HCT116 (cell line): ENCODE measurements around the gene C3orf52. TPM values are rescaled to one million over a fixed set of nuclear protein-coding genes. Genes with fewer than 3 reads are reported as not detected.
"Not testable (repeated sequence)": the region's sequence is repeated elsewhere in the genome, so short reads cannot be mapped to it uniquely, and the experiment has no call there.

ENCODE experiments used
- ATAC-seq: fragments of 200-7000 bp; cut with Tn5 transposase; 2 replicates; pipeline ENCODE4 v1.9.1; 2020; ENCODE audit warnings: mild to moderate bottlenecking, moderate library complexity
- BruUV-seq: library from RNA; stranded (reverse); fragments of 400-500 nt; replicated peaks from 2 replicates; lab custom pipeline; 2021; lab: Mats Ljungman, UMichigan
- CTCF ChIA-PET: fragments of 300-600 bp; sonication (Branson Sonifier 250); formaldehyde crosslinking; loops from one replicate; lab custom pipeline; 2021; ENCODE audit warnings: antibody characterized with exemption; lab: Charles Lee
- POLR2A ChIA-PET: fragments of 300-600, 350-600 bp; sonication (Branson Sonifier 250); formaldehyde crosslinking; loops from one replicate; lab custom pipeline; 2021; ENCODE audit warnings: antibody characterized with exemption; lab: Charles Lee
- RAD21 ChIA-PET, 2 experiments: fragments of 300-600 bp; sonication (Branson Sonifier 250); formaldehyde crosslinking; loops; one replicate each; lab custom pipeline; 2023; ENCODE audit warnings: low total read pairs in 2 of 2; ENCODE audit not compliant: uncharacterized antibody in 2 of 2, unreplicated experiment in 2 of 2, low non-redundant PET in 1 of 2; lab: Charles Lee
- DNase-seq: peaks from one replicate; pipeline ENCODE4 v3.0.0-alpha.2; 2010; ENCODE audit warnings: low read depth, low spot score
- H2AFZ ChIP-seq: fragments of 200-600 bp; shearing (Covaris generic), sonication (generic); 2 replicates; pipeline ENCODE4 v1.6.1; 2017; ENCODE audit warnings: low read depth, mixed run types, mixed read lengths, antibody characterized with exemption, low read length; ENCODE audit not compliant: poor library complexity, severe bottlenecking
- H3K27ac ChIP-seq: 2 replicates; pipeline ENCODE4 v1.5.1; 2012; ENCODE audit warnings: low read depth, low read length
- H3K27me3 ChIP-seq: fragments of 200-600 bp; sonication (generic); 2 replicates; pipeline ENCODE4 v1.6.1; 2016; ENCODE audit warnings: mixed run types, low read length, mixed read lengths; ENCODE audit not compliant: insufficient read depth
- H3K36me3 ChIP-seq, 2 experiments: fragments of 200-500 bp in 1 of 2; fragments of 200-600 bp in 1 of 2; sonication (Bioruptor generic) in 1 of 2; sonication (generic) in 1 of 2; 2 replicates each; pipeline versions ENCODE4 v1.5.1 to v1.6.1; 2014 to 2016; ENCODE audit warnings: low read length in 2 of 2, inconsistent platforms in 1 of 2, mixed read lengths in 1 of 2, mixed run types in 1 of 2; ENCODE audit not compliant: insufficient read depth in 2 of 2, control insufficient read depth in 1 of 2
- H3K4me1 ChIP-seq, 2 experiments: fragments of 200-600 bp in 1 of 2; sonication (generic) in 1 of 2; 2 replicates each; pipeline versions ENCODE4 v1.5.1 to v1.6.1; 2012 to 2017; ENCODE audit warnings: low read length in 2 of 2, inconsistent platforms in 1 of 2, mild to moderate bottlenecking in 1 of 2, mixed read lengths in 1 of 2, mixed run types in 1 of 2, moderate library complexity in 1 of 2; ENCODE audit not compliant: insufficient read depth in 2 of 2, control insufficient read depth in 1 of 2
- H3K4me2 ChIP-seq: fragments of 200-600 bp; sonication (generic); 2 replicates; pipeline ENCODE4 v1.6.1; 2017; ENCODE audit warnings: mixed run types, low read length, mixed read lengths
- H3K4me3 ChIP-seq, 2 experiments: fragments of 200-600 bp in 1 of 2; sonication (generic) in 1 of 2; replicated peaks in 1 of 2; 2 replicates each; pipeline ENCODE4 v1.5.1; 2011 to 2016; ENCODE audit warnings: low read length in 2 of 2, control low read depth in 1 of 2, low read depth in 1 of 2, mild to moderate bottlenecking in 1 of 2, mixed read lengths in 1 of 2, mixed run types in 1 of 2
- H3K79me2 ChIP-seq: fragments of 200-600 bp; sonication (generic); 2 replicates; pipeline ENCODE4 v1.6.1; 2017; ENCODE audit warnings: mild to moderate bottlenecking, mixed run types, low read length, moderate library complexity, mixed read lengths; ENCODE audit not compliant: insufficient read depth
- H3K9ac ChIP-seq: fragments of 200-600 bp; sonication (generic); 2 replicates; pipeline ENCODE4 v1.6.1; 2016; ENCODE audit warnings: low read length, mixed read lengths
- H3K9me2 ChIP-seq: fragments of 200-600 bp; sonication (generic), shearing (Covaris generic); 2 replicates; pipeline ENCODE4 v1.6.1; 2017; ENCODE audit warnings: mixed run types, mild to moderate bottlenecking, moderate library complexity; ENCODE audit not compliant: insufficient read depth
- H3K9me3 ChIP-seq, 2 experiments: fragments of 200-500 bp in 1 of 2; fragments of 200-600 bp in 1 of 2; sonication (Bioruptor generic) in 1 of 2; sonication (generic) in 1 of 2; 2 replicates each; pipeline ENCODE4 v1.6.1; 2014 to 2017; ENCODE audit warnings: low read length in 2 of 2, mixed read lengths in 2 of 2, inconsistent platforms in 1 of 2, low read depth in 1 of 2, mild to moderate bottlenecking in 1 of 2, mixed run types in 1 of 2, moderate library complexity in 1 of 2; ENCODE audit not compliant: control insufficient read depth in 1 of 2, insufficient read depth in 1 of 2
- H4K20me1 ChIP-seq: fragments of 200-600 bp; sonication (generic), shearing (Covaris generic); 2 replicates; pipeline ENCODE4 v1.6.1; 2017; ENCODE audit warnings: mixed run types, mild to moderate bottlenecking, moderate library complexity; ENCODE audit not compliant: insufficient read depth
- ATF3 ChIP-seq: IDR thresholded peaks from 2 replicates; pipeline ENCODE4 v1.6.1; 2012
- CBX3 ChIP-seq: IDR thresholded peaks from 2 replicates; pipeline ENCODE4 v1.6.1; 2012; ENCODE audit warnings: low read depth
- CEBPB ChIP-seq: IDR thresholded peaks from 2 replicates; pipeline ENCODE4 v1.6.1; 2012; ENCODE audit warnings: low read depth
- EGR1 ChIP-seq: IDR thresholded peaks from 2 replicates; pipeline ENCODE4 v1.6.1; 2012; ENCODE audit warnings: low read depth
- ELF1 ChIP-seq: IDR thresholded peaks from 2 replicates; pipeline ENCODE4 v1.6.1; 2012; ENCODE audit warnings: low read depth, borderline replicate concordance
- EZH2phosphoT487 ChIP-seq: fragments of 200-600 bp; IDR thresholded peaks from 2 replicates; pipeline ENCODE4 v1.6.1; 2018; ENCODE audit warnings: antibody characterized with exemption, borderline replicate concordance
- FOSL1 ChIP-seq: IDR thresholded peaks from 2 replicates; pipeline ENCODE4 v1.6.1; 2012; ENCODE audit warnings: low read depth
- JUND ChIP-seq: IDR thresholded peaks from 2 replicates; pipeline ENCODE4 v1.6.1; 2012
- MAX ChIP-seq: IDR thresholded peaks from 2 replicates; pipeline ENCODE4 v1.6.1; 2012
- RAD21 ChIP-seq: IDR thresholded peaks from 2 replicates; pipeline ENCODE4 v1.6.1; 2012; ENCODE audit warnings: low read depth, mild to moderate bottlenecking
- REST ChIP-seq: IDR thresholded peaks from 2 replicates; pipeline ENCODE4 v1.6.1; 2012; ENCODE audit warnings: low read depth
- SIN3A ChIP-seq: IDR thresholded peaks from 2 replicates; pipeline ENCODE4 v1.6.1; 2012; ENCODE audit warnings: low read depth
- SRF ChIP-seq: IDR thresholded peaks from 2 replicates; pipeline ENCODE4 v1.6.1; 2012; ENCODE audit warnings: low read depth
- TCF7L2 ChIP-seq: IDR thresholded peaks from 2 replicates; pipeline ENCODE4 v1.7.0; 2011; ENCODE audit warnings: borderline replicate concordance, inconsistent platforms; ENCODE audit not compliant: insufficient read depth, insufficient read length; ENCODE audit errors: extremely low read depth
- YY1 ChIP-seq: IDR thresholded peaks from 2 replicates; pipeline ENCODE4 v1.6.1; 2011; ENCODE audit warnings: low read length, low read depth, moderate library complexity, mild to moderate bottlenecking; ENCODE audit not compliant: insufficient replicate concordance; ENCODE audit errors: extremely low read depth
- ZBTB33 ChIP-seq: IDR thresholded peaks from 2 replicates; pipeline ENCODE4 v1.6.1; 2011; ENCODE audit warnings: mild to moderate bottlenecking, low read length, moderate library complexity; ENCODE audit not compliant: insufficient replicate concordance; ENCODE audit errors: extremely low read depth
- ZFX ChIP-seq: fragments of 450-650 bp; IDR thresholded peaks from 2 replicates; pipeline ENCODE4 v1.6.1; 2017
- intact Hi-C: fragments of 100-400 bp; cut with micrococcal nuclease; formaldehyde crosslinking; loops from 2 replicates; pipeline ENCODE4 v1.10.0; 2022
- total RNA-seq: library from RNA; stranded (reverse); gene quantifications from one replicate; pipeline ENCODE4 v1.2.1, GENCODE V29; 2021; ENCODE audit not compliant: unreplicated experiment

C3orf52 gene
- total RNA-seq, 1 experiment from 2014 or later, result 14.3 TPM

GRCh38 chr3:112061152-112061551, 25.0 kb upstream of the C3orf52 start:
- H3K79me2 ChIP-seq, result no peaks in the 10 kb centered on the region
- no peaks in the 10 kb centered on the region for H3K9me2 ChIP-seq
- RAD21 ChIA-PET, result no interaction called here
- no peak overlapping the region for H2AFZ ChIP-seq
- no peak overlapping the region for H3K9ac ChIP-seq
- H3K4me1 ChIP-seq, result 0 out of 4 replicates have a peak, but pooled peaks cover 0 to 3% of the 10 kb centered on the region in 2 experiments
- POLR2A ChIA-PET, result no interaction called here
- DNase-seq, result no peak
- CTCF ChIA-PET, result no interaction called here
- H4K20me1 ChIP-seq, result no peaks in the 10 kb centered on the region
- BruUV-seq, result no TSS peak
- intact Hi-C loops, result no loop called here
- no peak for TF ChIP-seq CEBPB
- no peak for TF ChIP-seq RAD21
- TF ChIP-seq SIN3A, result no peak
- no peak for TF ChIP-seq MAX
- no peak for TF ChIP-seq SRF
- no peak for TF ChIP-seq EZH2phosphoT487
- no peak for TF ChIP-seq FOSL1
- TF ChIP-seq EGR1, result no peak
- TF ChIP-seq ATF3, result no peak
- no peak for TF ChIP-seq REST
- no peak for TF ChIP-seq CBX3
- TF ChIP-seq JUND, result no peak
- TF ChIP-seq ZBTB33, result no peak
- TF ChIP-seq TCF7L2, result no peak
- no peak for TF ChIP-seq ZFX
- TF ChIP-seq YY1, result no peak
- no peak for TF ChIP-seq ELF1
- H3K4me3 ChIP-seq, result no peak overlapping the region
- no peaks in the 10 kb centered on the region for H3K36me3 ChIP-seq
- H3K9me3 ChIP-seq, result no peaks in the 10 kb centered on the region
- H3K4me2 ChIP-seq, result no peak overlapping the region
- ATAC-seq, result no peak
- no peaks in the 10 kb centered on the region for H3K27me3 ChIP-seq
- no peak overlapping the region for H3K27ac ChIP-seq

- DNase-seq, H3K4me3 ChIP-seq, H3K4me2 ChIP-seq, H2AFZ ChIP-seq, H3K27ac ChIP-seq, H3K9me3 ChIP-seq, H3K9me2 ChIP-seq, H3K27me3 ChIP-seq, H3K9ac ChIP-seq, RAD21 ChIA-PET, POLR2A ChIA-PET, CTCF ChIA-PET, BruUV-seq, H3K36me3 ChIP-seq, intact Hi-C loops, H3K79me2 ChIP-seq, H4K20me1 ChIP-seq, ATAC-seq: not testable (repeated sequence)
- H3K4me1 ChIP-seq, result peaks cover 18 to 21% of the 10 kb centered on the region in 2 experiments
Observed at GRCh38 chr3:112072387-112073060, 13.7 kb upstream of the C3orf52 start.
